Body of pancreas (tissue), 4 donors: Measurements from ENCODE around the gene SUCO.

Source experiments
- CTCF ChIP-seq, 7 experiments: fragments of 450-650 bp in 4 of 7; fragments of 200-600 bp in 3 of 7; sonication (generic) in 3 of 7; IDR thresholded peaks; one replicate each; pipeline ENCODE4 v1.5.1; 2016 to 2019; ENCODE audit warnings: antibody characterized with exemption in 7 of 7
- POLR2A ChIP-seq, 3 donors: fragments of 450-650 bp; IDR thresholded peaks; one replicate each; pipeline ENCODE4 v1.6.1; 2016; ENCODE audit warnings: antibody characterized with exemption in 3 of 3, mild to moderate bottlenecking in 2 of 3

GRCh38 chr1:172637522-172637921 lies 104.6 kb downstream of the SUCO start:
- TF ChIP-seq CTCF (IDR thresholded peaks at IDR 0.05) (no peak), POLR2A (IDR thresholded peaks at IDR 0.05) (no peak)
